ENCODE data around the gene SNCAIP.

DNA sequence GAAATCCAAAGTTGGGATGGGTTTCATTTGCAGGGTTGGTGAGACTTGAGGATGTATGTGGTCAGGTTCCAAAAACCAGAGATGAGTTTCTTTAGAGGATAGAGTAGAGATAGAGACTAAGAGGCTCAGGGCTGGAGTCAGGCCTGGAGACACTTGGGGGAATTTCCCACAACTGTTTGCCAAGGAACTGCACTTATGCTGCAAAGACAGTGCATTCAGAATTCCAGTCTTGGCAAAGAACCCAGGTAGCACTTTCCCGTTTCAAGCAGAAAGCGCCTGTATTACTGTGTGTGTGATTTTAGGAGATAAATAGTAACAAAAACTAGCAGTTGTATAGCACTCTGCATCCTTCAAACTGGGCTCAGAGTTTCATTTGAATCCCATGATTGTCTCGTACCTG is 55.4 kb downstream of the SNCAIP start:
- TF ChIP-seq POLR2A (IDR thresholded peaks at IDR 0.05): no peak
- no peak for TF ChIP-seq CTCF (IDR thresholded peaks at IDR 0.05)
